ENCODE data around the gene STK4.

The STK4 gene

DNA sequence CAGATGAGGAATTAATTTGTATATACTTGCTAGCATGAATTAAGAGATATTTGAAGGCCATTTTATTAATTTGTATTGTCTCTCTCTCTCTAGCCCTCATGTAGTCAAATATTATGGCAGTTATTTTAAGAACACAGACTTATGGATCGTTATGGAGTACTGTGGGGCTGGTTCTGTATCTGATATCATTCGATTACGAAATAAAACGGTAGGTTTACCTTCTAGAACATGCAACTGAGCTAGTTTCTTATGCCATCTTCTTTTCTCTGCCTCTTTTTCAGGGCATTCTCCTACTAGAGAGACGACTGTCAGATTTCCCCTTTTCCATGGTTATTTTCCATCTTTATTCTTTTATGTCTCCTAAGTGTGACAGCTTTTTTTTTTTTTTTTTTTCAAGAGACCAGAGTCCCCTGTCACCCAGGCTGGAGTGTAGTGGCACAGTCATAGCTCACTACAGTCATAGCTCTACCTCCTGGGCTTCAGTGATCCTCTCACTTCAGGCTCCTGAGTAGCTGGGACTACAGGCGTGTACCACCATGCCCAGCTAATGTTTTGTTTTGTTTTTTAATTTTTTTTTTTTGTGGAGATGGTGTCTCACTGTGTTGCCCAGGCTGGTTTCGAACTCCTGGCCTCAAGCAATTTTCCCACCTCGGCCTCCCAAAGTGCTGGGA lies 15.6 kb downstream of the STK4 start:
- Histone ChIP-seq H3K36me3 (ENCODE audit: control insufficient read depth in 1 of 2, insufficient read depth in 2 of 2, low read length in 2 of 2) (peaks cover 13 to 15% of the 10 kb centered on the region in 2 experiments), H2AK5ac (ENCODE audit: low read length) (no peak overlapping the region), H3K27ac (ENCODE audit: low read depth, low read length) (no peak overlapping the region), H2BK5ac (ENCODE audit: low read depth, low read length, poor library complexity) (no peak overlapping the region), H3K79me1 (ENCODE audit: low read length) (no peaks in the 10 kb centered on the region), H4K8ac (ENCODE audit: low read depth, low read length) (no peak overlapping the region), H3K4me2 (ENCODE audit: low read length) (no peak overlapping the region), H2BK12ac (ENCODE audit: low read length) (no peak overlapping the region), H3K9me3 (ENCODE audit: insufficient read depth, low read depth, low read length) (no peaks in the 10 kb centered on the region), H3K4me1 (ENCODE audit: control insufficient read depth in 1 of 2, insufficient read depth in 2 of 2, low read length in 2 of 2) (no peaks in the 10 kb centered on the region), H3K27me3 (ENCODE audit: insufficient read depth, low read length) (no peaks in the 10 kb centered on the region), H3K23ac (ENCODE audit: low read length) (no peak overlapping the region), H3K14ac (ENCODE audit: low read length) (no peak overlapping the region), H3K18ac (ENCODE audit: low read length) (no peak overlapping the region), H2AFZ (ENCODE audit: insufficient read depth, low read length, poor library complexity) (no peak overlapping the region), H3K79me2 (ENCODE audit: control insufficient read depth, insufficient read depth, low read length, poor library complexity) (no peaks in the 10 kb centered on the region), H4K91ac (ENCODE audit: low read depth, low read length) (no peak overlapping the region), H3K4ac (ENCODE audit: low read depth, low read length) (no peak overlapping the region), H3K9ac (ENCODE audit: low read length) (no peak overlapping the region), H3K4me3 (ENCODE audit: low read depth, low read length) (no peak overlapping the region), H4K12ac (ENCODE audit: low read depth, low read length) (no peak overlapping the region), H2BK120ac (ENCODE audit: insufficient read depth, low read length, poor library complexity) (no peak overlapping the region)
- no peak for DNase-seq
- WGBS (ENCODE audit: extremely low coverage, insufficient coverage, insufficient read length): no CpG with 5 or more reads among the region's 8 CpGs

DNA sequence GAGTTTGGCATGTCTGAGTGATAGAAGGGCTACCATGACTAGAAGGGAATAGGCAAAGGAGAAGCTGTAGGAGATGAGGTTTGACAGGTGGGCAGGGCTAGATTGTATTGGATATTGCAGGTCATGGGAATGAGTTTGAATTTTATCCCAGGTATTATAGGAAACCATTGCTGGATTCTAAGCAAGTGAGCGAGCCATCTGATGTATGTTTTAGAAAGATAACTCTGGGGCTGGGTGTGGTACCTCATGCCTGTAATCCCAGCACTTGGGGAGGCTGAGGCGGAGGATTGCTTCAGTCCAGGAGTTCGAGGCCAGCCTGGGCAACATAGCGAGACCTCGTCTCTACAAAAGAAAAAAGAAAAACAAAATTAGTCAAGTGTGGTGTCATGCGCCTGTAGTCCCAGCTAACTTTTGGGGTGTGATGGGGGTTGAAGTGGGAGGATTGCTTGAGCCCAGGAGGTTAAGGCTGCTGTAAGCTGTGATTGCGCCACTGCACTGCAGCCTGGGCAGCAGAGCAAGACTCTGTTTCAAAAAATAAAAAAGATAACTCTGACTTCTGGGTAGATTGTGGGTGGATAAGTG lies 16.9 kb downstream of the STK4 start:
- no peak overlapping the region for H3K18ac ChIP-seq (ENCODE audit: low read length)
- H2BK120ac ChIP-seq (ENCODE audit: insufficient read depth, low read length, poor library complexity): no peak overlapping the region
- H3K27me3 ChIP-seq (ENCODE audit: insufficient read depth, low read length): no peaks in the 10 kb centered on the region
- H3K23ac ChIP-seq (ENCODE audit: low read length): no peak overlapping the region
- H2BK5ac ChIP-seq (ENCODE audit: low read depth, low read length, poor library complexity): no peak overlapping the region
- H4K91ac ChIP-seq (ENCODE audit: low read depth, low read length): no peak overlapping the region
- no peak for DNase-seq
- no peak overlapping the region for H4K12ac ChIP-seq (ENCODE audit: low read depth, low read length)
- no peak overlapping the region for H3K9ac ChIP-seq (ENCODE audit: low read length)
- no peaks in the 10 kb centered on the region for H3K79me1 ChIP-seq (ENCODE audit: low read length)
- H3K79me2 ChIP-seq (ENCODE audit: control insufficient read depth, insufficient read depth, low read length, poor library complexity): no peaks in the 10 kb centered on the region
- H3K4me1 ChIP-seq (ENCODE audit: control insufficient read depth in 1 of 2, insufficient read depth in 2 of 2, low read length in 2 of 2): no peaks in the 10 kb centered on the region
- H3K9me3 ChIP-seq (ENCODE audit: insufficient read depth, low read depth, low read length): no peaks in the 10 kb centered on the region
- H3K14ac ChIP-seq (ENCODE audit: low read length): no peak overlapping the region
- H3K4ac ChIP-seq (ENCODE audit: low read depth, low read length): no peak overlapping the region
- no peak overlapping the region for H3K27ac ChIP-seq (ENCODE audit: low read depth, low read length)
- no peak overlapping the region for H2AFZ ChIP-seq (ENCODE audit: insufficient read depth, low read length, poor library complexity)
- peaks cover 14 to 15% of the 10 kb centered on the region in 2 experiments for H3K36me3 ChIP-seq (ENCODE audit: control insufficient read depth in 1 of 2, insufficient read depth in 2 of 2, low read length in 2 of 2)
- no peak overlapping the region for H3K4me2 ChIP-seq (ENCODE audit: low read length)
- no peak overlapping the region for H4K8ac ChIP-seq (ENCODE audit: low read depth, low read length)
- no CpG with 5 or more reads among the region's 7 CpGs for WGBS (ENCODE audit: extremely low coverage, insufficient coverage, insufficient read length)
- H3K4me3 ChIP-seq (ENCODE audit: low read depth, low read length): no peak overlapping the region
- no peak overlapping the region for H2BK12ac ChIP-seq (ENCODE audit: low read length)
- H2AK5ac ChIP-seq (ENCODE audit: low read length): no peak overlapping the region

DNA sequence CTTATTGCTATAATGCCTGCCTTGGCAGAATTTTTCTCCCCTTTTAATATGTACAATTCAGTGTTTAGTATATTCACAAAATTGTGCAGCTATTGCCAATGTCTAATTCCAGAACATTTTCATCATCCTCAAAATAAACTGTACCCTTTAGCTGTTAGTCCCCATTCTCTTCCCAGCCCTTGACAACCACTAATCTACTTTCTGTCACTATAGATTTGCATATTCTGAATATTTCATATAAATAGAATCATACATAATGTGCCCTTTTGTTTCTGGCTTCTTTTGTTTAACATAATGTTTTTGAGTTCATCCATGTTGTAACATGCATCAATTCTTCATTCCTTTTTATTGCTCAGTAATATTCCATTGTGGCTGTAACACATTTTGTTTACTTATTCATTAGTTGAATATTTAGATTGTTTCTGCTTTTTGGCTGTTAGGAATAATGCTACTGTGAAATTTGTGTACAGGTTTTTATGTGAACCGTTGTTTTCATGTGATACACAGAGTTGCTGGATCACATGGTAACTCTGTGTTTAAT lies 22.4 kb downstream of the STK4 start:
- peaks cover 3 to 5% of the 10 kb centered on the region in 2 experiments for H3K36me3 ChIP-seq (ENCODE audit: control insufficient read depth in 1 of 2, insufficient read depth in 2 of 2, low read length in 2 of 2)
- no peak overlapping the region for H3K27ac ChIP-seq (ENCODE audit: low read depth, low read length)
- no peak overlapping the region for H3K4me3 ChIP-seq (ENCODE audit: low read depth, low read length)
- H4K8ac ChIP-seq (ENCODE audit: low read depth, low read length): no peak overlapping the region
- H2BK5ac ChIP-seq (ENCODE audit: low read depth, low read length, poor library complexity): no peak overlapping the region
- no peak overlapping the region for H2BK12ac ChIP-seq (ENCODE audit: low read length)
- no peak overlapping the region for H4K12ac ChIP-seq (ENCODE audit: low read depth, low read length)
- H3K4ac ChIP-seq (ENCODE audit: low read depth, low read length): no peak overlapping the region
- no peaks in the 10 kb centered on the region for H3K9me3 ChIP-seq (ENCODE audit: insufficient read depth, low read depth, low read length)
- H2BK120ac ChIP-seq (ENCODE audit: insufficient read depth, low read length, poor library complexity): no peak overlapping the region
- no peak overlapping the region for H3K14ac ChIP-seq (ENCODE audit: low read length)
- no peaks in the 10 kb centered on the region for H3K4me1 ChIP-seq (ENCODE audit: control insufficient read depth in 1 of 2, insufficient read depth in 2 of 2, low read length in 2 of 2)
- H3K79me1 ChIP-seq (ENCODE audit: low read length): no peaks in the 10 kb centered on the region
- H2AFZ ChIP-seq (ENCODE audit: insufficient read depth, low read length, poor library complexity): no peak overlapping the region
- DNase-seq: no peak
- H3K79me2 ChIP-seq (ENCODE audit: control insufficient read depth, insufficient read depth, low read length, poor library complexity): no peaks in the 10 kb centered on the region
- WGBS (ENCODE audit: extremely low coverage, insufficient coverage, insufficient read length): no CpG with 5 or more reads among the region's 1 CpG
- H4K91ac ChIP-seq (ENCODE audit: low read depth, low read length): no peak overlapping the region
- no peak overlapping the region for H3K18ac ChIP-seq (ENCODE audit: low read length)
- H3K23ac ChIP-seq (ENCODE audit: low read length): no peak overlapping the region
- no peak overlapping the region for H3K9ac ChIP-seq (ENCODE audit: low read length)
- no peak overlapping the region for H3K4me2 ChIP-seq (ENCODE audit: low read length)
- H3K27me3 ChIP-seq (ENCODE audit: insufficient read depth, low read length): no peaks in the 10 kb centered on the region
- H2AK5ac ChIP-seq (ENCODE audit: low read length): no peak overlapping the region

DNA sequence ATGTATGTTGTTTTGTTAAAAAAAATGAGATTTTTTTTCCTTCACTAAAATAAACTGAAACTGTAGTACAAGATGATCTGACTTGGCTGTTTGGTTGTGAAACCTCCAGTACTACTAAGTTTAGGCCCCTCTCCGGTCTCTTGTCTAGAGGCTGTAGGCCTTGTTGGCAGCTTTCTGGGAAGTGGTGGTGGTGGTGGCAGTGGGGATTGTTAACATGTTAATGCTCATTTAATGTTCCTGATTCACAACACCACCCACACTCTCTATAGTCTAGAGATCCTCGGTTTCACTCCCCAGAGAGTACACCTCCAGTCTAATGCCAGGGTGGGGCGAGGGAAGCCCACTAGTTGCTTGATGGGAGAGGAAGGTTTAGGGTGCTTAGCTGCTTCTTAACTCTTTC lies 24.1 kb downstream of the STK4 start:
- Histone ChIP-seq H3K23ac (ENCODE audit: low read length) (no peak overlapping the region), H3K79me2 (ENCODE audit: control insufficient read depth, insufficient read depth, low read length, poor library complexity) (no peaks in the 10 kb centered on the region), H2BK5ac (ENCODE audit: low read depth, low read length, poor library complexity) (no peak overlapping the region), H3K36me3 (ENCODE audit: control insufficient read depth in 1 of 2, insufficient read depth in 2 of 2, low read length in 2 of 2) (peaks cover 4 to 6% of the 10 kb centered on the region in 2 experiments), H3K4me2 (ENCODE audit: low read length) (no peak overlapping the region), H4K12ac (ENCODE audit: low read depth, low read length) (no peak overlapping the region), H2BK120ac (ENCODE audit: insufficient read depth, low read length, poor library complexity) (no peak overlapping the region), H2AFZ (ENCODE audit: insufficient read depth, low read length, poor library complexity) (no peak overlapping the region), H4K8ac (ENCODE audit: low read depth, low read length) (no peak overlapping the region), H2BK12ac (ENCODE audit: low read length) (no peak overlapping the region), H3K4ac (ENCODE audit: low read depth, low read length) (no peak overlapping the region), H3K18ac (ENCODE audit: low read length) (no peak overlapping the region), H3K4me1 (ENCODE audit: control insufficient read depth in 1 of 2, insufficient read depth in 2 of 2, low read length in 2 of 2) (no peaks in the 10 kb centered on the region), H3K9ac (ENCODE audit: low read length) (no peak overlapping the region), H3K9me3 (ENCODE audit: insufficient read depth, low read depth, low read length) (no peaks in the 10 kb centered on the region), H2AK5ac (ENCODE audit: low read length) (no peak overlapping the region), H3K27me3 (ENCODE audit: insufficient read depth, low read length) (no peaks in the 10 kb centered on the region), H3K14ac (ENCODE audit: low read length) (no peak overlapping the region), H4K91ac (ENCODE audit: low read depth, low read length) (no peak overlapping the region), H3K4me3 (ENCODE audit: low read depth, low read length) (no peak overlapping the region), H3K79me1 (ENCODE audit: low read length) (no peaks in the 10 kb centered on the region), H3K27ac (ENCODE audit: low read depth, low read length) (no peak overlapping the region)
- no CpG with 5 or more reads among the region's 3 CpGs for WGBS (ENCODE audit: extremely low coverage, insufficient coverage, insufficient read length)
- DNase-seq: no peak

Data from trophoblast cell (in vitro differentiated cells and primary cell).